ENCODE data around the gene BET1L.
"Not testable (repeated sequence)": the region's sequence is repeated elsewhere in the genome, so short reads cannot be mapped to it uniquely, and the experiment has no call there.

Gene BET1L

DNA sequence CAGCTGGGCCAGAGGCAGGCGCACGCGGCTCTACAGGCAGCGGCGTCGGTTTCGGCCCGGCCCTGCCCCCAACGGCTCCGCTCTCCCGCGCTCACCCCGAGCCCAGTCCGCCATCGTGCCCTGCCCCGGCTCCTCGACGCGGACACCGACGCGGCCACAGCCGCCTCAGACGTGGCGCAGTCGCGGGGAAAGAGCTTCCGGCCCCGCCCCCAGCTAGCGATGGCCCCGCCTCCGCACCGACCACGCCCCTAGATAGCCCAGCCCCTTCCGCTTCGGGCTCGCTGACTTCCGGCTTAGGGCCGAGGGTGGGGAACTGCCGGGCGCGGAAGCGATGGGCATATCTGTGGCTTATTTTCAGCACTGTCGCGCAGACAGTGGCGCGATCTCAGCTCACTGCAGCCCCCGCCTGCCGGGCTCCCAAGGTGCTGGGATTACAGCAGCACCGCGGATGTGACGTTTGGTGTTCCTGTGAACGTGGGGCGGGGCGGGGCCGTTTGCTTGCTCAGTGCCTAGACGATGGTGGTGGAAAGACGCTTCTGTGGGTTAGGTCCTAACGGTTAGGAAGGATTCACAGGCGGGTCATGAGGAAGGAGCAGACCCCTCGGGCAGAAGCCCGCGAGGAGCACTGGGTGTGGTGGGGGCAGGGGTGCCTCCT lies at the start of gene BET1L, which contains the start of gene RIC8A:
Gene BET1L, minus strand, starts transcription at position 192 of the 655 bp plus-strand sequence. Its CDS starts 78 bp downstream, at position 114.
Gene RIC8A, plus strand, starts transcription at position 501 of the 655 bp plus-strand sequence. CDS start 1,147 bp downstream, outside the sequence.
- DNase-seq (ENCODE audit: low read depth), result peak; percentile 96

GRCh38 chr11:255816-256215 lies 48.6 kb upstream of the BET1L start:
- DNase-seq (ENCODE audit: low read depth), result no peak

GRCh38 chr11:255176-255575 lies 48.0 kb upstream of the BET1L start:
- DNase-seq (ENCODE audit: low read depth), result no peak

GRCh38 chr11:253886-254270 lies 46.7 kb upstream of the BET1L start:
- DNase-seq (ENCODE audit: low read depth), result no peak

GRCh38 chr11:253160-253885 lies 46.1 kb upstream of the BET1L start:
- DNase-seq (ENCODE audit: low read depth), result no peak

DNA sequence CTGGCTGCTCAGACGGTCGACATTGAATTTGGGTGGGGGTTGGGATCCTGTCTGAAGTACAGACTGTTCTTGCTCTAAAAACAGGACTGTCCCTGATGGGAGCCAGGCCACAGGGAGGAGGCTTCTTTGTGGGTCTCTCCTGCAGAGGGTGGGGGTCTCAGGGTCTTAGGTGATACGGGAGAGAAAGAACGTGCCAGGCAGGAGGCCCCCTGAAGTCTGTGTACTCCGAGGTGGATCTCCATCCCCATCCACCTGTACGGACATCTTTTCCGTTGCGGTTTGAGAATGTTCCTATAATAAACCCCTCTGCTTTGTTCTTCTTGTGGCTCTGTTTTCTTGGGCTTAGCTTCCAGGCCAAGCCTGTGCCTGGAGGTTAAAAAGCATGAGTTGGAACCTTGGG lies 45.5 kb upstream of the BET1L start:
- no peak for DNase-seq (ENCODE audit: low read depth)

- DNase-seq (ENCODE audit: low read depth), result no peak
Measured at GRCh38 chr11:251550-251949, 44.4 kb upstream of the BET1L start.

GRCh38 chr11:250740-251299 lies 43.6 kb upstream of the BET1L start:
- DNase-seq (ENCODE audit: low read depth), result peak; percentile 67

DNA sequence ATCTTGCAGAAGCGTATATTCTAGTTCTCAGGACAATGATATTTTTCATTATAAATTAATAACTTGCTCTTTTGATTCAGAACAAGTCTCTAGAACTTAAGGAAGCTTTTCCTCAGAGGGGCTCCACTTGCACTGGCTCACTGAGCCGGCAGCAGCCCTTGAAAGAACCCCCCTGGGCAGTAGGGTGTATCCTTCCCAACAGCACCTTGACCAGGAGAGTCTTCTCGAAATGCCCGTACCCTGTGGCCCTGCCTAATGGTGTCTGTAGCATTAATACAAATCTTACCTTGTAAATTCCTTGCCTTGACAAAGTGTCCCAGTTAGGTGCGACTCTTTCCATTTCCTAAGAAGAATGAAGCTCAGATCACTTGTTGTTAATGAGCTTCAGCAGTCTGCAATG lies 43.1 kb upstream of the BET1L start:
- DNase-seq (ENCODE audit: low read depth), result no peak

DNA sequence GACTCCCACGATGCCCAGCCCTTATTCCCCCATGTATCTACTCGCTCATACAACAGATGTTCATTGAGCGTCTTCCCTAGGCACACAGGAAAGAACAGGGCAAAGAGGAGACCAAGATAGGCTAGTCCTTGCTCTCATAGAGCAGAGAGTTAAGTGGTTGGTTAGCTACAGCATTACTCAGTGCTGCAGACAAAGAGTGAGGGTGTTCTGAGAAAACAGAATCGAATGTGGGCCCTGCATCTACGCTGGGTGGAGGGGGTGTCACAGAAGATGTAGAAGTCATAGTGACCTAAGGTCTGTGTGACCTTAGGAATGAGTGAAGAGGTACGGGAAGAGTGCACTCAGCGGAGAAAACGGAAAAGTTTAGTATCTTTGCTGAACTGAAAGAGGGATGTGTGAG lies 41.9 kb upstream of the BET1L start:
- DNase-seq (ENCODE audit: low read depth), result no peak

DNA sequence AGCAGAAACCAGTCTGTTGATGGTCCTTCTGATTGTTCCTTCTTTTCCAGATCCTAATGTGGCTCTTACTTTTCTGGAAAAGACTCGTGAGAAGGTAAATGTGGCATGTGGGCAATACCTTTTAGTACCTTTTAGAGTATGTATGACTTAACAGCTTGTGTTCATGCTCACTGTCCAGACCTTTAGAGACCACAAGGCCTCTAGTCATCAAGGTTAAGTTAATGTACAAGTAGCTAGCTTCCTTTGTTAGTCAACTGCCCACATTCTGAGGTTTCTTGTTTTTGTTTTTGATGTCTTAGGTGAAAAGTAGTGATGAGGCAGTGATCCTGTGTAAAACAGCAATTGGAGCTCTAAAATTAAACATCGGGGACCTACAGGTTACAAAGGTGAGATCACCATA lies 37.2 kb upstream of the BET1L start:
- DNase-seq (ENCODE audit: low read depth), result no peak

DNA sequence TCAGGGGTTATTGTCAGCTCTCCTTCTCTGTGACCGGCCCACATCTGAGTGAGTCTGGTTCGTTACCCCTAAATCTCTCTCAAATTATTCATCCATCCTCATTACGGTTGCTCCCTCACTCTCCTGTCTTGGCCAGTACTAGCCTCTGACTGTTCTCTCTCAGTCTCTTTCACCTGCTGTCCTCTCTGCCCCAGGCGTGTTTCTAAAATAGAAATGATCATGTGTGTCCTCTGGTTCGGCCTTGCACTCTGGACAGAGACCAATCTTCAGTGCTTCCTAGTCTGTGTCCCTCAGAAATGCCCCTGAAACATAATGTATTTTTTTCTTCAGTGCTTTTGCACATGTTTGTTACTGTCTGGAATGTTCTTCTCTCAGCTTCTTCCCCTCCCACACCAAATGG lies 34.4 kb upstream of the BET1L start:
- DNase-seq (ENCODE audit: low read depth), result no peak

GRCh38 chr11:240315-240714 lies 33.1 kb upstream of the BET1L start:
- no peak for DNase-seq (ENCODE audit: low read depth)

DNA sequence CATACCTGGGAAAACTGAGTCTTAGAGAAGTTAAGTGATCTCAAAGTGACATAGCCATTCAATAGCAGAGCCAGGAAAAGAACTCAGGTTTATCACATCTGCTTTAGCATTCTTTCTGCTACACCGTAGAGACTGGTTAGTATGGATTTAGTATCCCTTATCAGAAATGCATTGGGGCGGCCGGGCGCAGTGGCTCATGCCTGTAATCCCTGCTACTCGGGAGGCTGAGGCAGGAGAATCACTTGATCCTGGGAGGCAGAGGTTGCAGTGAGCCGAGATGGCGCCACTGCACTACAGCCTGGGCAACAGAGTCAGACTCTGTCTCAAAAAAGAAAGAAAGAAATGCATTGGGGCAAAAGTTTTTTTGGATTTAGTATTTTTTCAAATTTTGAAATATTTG lies 31.1 kb upstream of the BET1L start:
- not testable (repeated sequence) for DNase-seq (ENCODE audit: low read depth)

GRCh38 chr11:236774-237767 lies 29.9 kb upstream of the BET1L start, which contains the start of gene PSMD13:
Gene PSMD13 (plus strand): TSS chr11:236976. CDS start chr11:237050, 74 bp downstream.
- peak; percentile 81 for DNase-seq (ENCODE audit: low read depth)

- peak; percentile 78 for DNase-seq (ENCODE audit: low read depth)
Measured at GRCh38 chr11:235997-236773, 29.0 kb upstream of the BET1L start, which contains the start of gene SIRT3. Gene SIRT3 (minus strand): TSS chr11:236342. CDS start chr11:236328, 14 bp downstream.

DNA sequence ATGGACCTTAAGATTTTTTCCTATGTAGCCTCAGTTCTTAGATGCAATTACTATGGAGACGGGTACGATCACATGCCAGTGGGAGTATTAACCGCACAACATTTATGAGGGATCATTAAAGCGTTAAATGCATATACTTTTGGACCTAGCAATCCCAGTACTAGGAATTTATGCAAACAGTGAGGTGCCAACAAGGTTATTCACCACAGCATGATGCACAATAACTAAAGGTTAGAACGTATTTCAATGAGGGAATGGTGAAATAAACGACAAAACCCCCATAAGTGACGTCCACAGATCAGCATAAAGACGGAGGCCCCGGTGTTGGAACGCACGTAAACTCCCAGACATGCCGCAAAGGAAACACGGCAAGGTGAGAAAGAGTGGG lies 28.4 kb upstream of the BET1L start:
- peak; percentile 71 for DNase-seq (ENCODE audit: low read depth)

DNA sequence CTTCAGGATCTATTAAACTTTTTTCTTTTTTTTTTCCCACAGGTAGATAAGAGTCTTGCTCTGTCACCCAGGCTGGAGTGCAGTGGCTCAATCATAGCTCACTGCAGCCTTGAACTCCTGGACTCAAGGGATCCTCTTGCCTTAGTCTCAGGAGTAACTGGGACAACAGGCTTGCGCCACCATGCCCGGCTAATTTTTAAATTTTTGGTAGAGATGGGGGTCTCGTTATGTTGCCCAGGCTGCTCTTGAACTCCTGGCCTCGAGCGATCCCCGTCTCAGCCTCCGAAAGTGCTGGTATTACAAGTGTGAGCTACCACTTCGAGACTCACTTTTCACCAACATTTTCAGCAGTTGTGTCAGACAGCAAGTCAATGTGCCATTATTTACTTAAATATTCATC lies 28.0 kb upstream of the BET1L start:
- DNase-seq (ENCODE audit: low read depth), result no peak

GRCh38 chr11:232783-233565 lies 25.8 kb upstream of the BET1L start:
- DNase-seq (ENCODE audit: low read depth), result no peak

DNA sequence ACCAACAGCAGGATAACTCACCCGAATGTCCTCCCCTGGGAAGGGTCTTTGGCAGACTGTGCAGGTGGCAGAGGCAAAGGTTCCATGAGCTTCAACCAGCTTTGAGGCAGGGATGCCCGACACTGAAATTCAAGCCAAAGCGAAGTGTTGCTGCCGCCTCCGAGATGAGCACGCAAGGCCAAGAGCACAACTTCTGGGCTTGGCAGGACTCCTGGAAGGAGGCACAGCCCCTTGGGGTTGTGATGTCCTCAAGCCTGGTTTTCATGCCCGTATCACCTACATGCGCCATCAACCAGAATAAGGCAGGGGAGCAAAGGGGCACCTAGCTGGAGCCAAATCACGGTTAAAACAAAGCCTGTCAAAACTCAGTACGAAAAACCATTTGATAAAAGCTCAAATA lies 23.2 kb upstream of the BET1L start:
- DNase-seq (ENCODE audit: low read depth), result no peak

All from stimulated activated CD4-positive, alpha-beta T cell treated with anti-CD3 and anti-CD28 coated beads, Interleukin-2, amount 100 ng/mL, for 4 hours (primary cell).